GM21360 (cell line): ENCODE measurements around the gene VSIG1.

Experiments used
- ATAC-seq: cut with Tn5 transposase; IDR thresholded peaks from one replicate; pipeline ENCODE4 v1.9.1; 2021; ENCODE audit warnings: mild to moderate bottlenecking, moderate library complexity; ENCODE audit not compliant: unreplicated experiment

The VSIG1 gene

DNA sequence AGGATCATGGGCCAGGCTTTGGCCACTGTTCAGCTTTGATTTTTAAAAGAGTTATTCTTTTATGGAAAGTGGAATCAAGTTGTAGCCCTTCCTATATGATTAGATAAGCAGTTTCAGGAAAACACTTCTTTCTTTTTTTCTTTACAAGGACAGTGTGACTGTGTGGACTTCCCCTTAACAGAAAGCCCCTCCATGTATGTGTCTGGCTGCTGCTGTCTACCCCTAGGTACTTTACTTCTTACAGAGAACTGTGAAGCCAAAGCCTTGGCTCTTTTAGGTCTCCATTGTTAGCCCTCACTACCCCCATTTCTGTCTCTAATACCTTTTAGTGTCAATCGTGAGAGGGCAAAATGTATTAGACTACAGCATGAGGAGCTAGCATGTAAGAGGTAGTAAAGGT is 19.1 kb downstream of the VSIG1 start:
- ATAC-seq, result no peak

DNA sequence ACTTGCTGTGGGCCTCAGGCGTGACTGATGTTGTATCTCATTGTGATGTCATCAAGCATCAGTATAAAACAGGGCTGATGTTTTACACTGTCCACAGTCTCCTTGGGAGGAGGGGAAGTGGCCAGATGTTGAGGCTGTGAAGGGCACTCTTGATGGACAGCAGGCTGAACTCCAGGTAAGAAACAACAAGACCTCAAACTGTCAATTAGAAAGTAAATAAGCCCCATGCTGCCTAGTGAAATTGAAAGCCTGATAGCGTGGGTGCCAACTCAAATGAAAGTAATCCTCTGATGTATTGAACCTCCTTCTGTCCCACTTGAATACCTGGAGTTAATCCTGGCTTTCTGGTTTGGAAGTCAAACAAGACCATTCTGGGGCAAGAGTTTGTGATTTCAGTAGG is 19.7 kb downstream of the VSIG1 start:
- ATAC-seq, result no peak

DNA sequence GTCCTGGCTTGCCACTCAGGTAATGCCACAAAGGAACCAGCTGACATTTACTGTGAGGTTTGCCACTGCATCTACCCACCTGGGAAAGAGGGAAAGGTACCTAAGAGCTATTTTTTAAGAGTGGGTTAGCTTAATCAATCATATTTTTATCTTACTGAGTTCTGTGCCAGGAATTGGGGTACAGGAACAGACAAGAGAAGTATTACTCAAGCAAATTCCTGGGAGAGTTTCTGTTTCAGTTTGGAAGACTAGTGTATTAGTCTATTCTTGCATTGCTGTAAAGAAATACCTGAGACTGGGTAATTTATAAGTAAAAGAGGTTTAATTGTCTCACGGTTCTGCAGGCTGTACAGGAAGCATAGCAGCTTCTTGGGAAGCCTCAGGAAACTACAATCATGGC is 23.3 kb downstream of the VSIG1 start:
- no peak for ATAC-seq

DNA sequence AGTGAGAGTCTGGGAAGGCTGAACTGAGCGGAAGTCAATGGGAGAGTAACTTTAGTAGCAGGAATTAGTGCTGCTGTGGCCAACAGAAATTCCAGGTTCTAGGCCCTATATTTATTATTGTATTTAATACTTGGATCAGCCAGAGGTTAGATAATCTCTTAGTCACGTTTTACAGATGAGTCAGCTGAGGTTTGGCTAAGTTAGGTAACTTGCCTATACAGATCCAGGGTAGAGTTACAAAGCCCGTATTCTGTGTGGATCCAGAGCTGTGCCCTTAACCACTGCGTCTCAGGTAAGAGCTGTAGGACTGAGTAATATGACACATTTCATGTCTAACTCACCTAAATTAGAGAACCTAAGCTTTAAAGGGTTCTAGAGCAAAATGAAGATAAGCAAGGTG is 26.0 kb downstream of the VSIG1 start:
- no peak for ATAC-seq

DNA sequence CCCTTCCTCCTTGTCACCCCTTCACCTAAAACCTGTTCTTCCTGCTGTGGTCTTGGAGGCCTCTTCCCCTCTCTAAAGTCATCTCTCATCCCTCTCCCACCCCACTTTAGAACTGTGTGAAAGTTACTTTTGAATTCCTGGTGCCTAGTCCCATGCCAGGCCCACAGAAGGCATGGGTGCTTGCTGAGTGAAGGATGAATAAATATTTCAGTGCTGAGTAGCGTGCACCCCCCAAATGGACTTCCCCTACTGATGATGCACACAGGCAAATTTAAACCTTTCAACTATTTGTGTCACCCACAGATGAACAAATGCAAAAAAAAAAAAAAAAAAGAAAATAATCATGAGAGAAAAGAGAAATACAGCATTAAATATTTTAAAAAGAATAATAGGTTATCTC is 26.7 kb downstream of the VSIG1 start:
- no peak for ATAC-seq

DNA sequence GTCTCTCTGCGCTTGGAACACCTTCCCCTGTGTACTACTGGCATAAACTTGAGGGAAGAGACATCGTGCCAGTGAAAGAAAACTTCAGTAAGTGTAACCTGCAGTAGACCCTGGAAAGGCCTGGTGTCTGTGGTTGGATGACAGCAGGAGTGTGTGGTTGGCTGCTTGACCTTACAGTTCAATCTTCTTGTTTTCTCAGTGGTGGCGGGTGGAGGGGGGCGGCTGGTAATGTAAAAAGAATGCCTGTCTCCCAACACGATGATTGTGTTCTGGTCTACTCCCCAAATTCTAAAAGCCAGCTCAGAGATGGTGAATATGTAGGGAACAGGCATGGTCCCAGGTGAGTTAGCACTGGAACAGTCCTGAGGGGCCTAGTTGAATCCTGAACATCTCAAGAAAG is 27.9 kb downstream of the VSIG1 start:
- ATAC-seq, result no peak

DNA sequence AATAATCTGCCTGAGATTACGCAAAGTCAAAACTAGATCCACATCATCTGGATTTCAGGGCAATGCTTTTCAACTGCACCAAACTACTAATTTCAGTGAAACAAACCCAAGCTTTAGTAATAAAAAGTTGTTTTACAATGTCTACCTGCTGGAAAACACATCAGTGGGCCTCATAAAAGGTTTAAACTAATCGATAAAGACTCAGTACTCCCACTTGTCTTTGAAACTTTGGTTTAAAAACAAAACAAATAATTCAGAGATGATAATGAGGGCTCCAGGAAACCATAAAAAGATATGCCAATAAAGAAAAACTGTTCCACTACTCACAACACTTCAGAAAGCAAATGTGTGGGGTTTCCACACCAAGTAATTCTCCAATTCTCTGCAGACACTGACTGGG is 36.2 kb downstream of the VSIG1 start:
- ATAC-seq, result no peak

DNA sequence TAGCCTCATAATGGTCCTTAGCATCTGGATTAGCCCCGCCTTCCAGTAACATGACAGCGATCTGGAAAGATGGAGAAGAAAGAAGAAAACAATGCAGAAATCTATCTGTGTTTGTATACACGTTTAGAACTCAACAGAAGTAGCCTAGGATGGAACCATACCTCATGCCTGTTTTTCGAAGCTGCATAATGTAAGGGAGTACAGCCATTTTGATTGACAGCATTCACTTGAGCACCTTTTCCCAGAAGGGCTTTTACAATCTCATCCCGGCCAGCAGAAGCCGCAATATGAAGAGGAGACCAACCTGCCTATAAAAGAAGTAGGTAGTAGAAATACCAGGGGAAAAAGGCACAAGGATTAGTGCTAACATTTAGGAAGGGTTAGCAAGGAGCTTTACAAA is 42.9 kb downstream of the VSIG1 start:
- ATAC-seq, result no peak

DNA sequence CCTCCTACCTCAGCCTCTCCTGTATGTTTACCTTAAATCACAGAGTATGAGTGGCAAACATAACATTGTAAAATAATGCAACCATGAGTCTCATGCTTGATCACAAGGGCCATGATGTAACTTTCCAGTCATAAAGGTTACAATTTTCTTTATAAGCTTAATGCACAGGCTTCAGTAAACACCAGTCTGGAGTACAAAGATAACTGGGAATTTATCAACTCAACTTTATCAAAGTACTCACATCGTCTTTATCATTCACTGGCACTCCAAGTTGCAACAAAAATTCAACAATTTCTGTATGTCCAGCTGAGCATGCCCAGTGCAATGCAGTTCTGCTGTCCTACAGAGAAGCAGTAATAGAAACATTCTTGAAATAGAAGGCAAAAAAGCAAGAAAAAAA is 43.6 kb downstream of the VSIG1 start:
- ATAC-seq, result no peak

DNA sequence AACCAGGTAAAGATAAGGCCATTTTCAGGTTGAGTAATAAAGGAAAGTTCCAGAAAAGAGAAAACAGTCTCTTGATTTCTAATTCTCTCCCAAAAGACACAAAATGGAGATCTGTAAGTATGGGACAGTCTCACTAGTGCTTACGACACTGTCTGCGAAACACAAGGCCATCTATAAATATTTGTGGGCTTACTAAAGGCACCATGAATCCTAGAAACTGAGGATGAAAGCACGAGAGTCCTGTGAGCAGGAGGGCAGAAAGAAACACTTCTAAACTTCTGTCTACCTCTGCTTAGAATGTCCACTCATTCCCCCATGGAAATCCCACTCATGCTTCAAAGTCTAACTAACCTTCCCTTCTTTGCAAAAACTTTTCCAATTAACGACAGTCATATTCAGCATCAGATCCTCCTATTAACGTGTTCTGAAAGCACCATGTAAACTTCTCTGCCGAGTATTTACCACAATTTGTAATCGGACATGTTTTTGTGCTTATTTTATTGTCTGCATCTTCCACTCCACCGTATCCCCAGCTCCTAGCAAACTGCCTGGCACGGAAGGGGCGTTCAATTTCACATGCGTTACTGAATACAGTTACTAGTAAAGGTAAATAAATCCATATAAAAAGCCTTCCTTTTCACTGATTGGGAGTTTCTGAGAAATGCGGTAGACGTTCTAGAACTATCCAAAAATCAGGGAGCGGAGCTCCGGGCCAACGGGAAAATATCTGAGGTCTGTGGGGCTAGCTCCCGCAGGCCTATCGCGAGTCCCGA is 45.8 kb downstream of the VSIG1 start:
- ATAC-seq, result peak; percentile 5

DNA sequence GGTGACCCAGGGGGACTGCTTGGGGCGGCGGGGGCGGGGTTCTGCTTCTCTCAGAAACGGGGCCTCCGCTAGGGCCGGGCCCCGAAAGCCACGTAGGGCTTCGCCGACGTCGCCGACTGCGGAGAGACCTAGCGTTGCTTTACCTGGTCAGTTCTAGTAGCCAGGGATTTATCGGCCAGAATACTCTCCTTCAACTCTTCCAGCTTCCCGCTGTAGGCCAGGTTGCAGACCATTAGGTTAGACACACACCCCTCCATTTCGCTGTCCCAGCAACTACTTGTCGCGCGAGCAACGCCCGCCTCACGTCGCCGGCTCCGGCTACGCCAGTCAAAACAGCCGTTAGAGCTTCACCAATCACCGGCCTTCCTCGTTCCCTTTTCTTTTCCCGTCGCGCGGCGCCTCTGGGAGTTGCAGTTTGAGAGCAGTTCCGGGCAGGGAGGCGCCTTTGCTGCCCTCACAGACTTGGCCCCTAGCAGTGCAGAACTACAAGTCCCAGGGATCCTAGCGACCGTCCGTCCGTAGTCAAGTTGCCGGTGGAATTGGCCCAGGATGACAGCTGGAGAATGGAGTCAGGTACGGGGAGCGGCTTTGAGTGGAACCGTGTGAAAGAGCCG is 46.5 kb downstream of the VSIG1 start, which contains the start of the genes ATG4A and PSMD10:
ATG4A (plus strand) TSS at position 515 of the 614 bp plus-strand sequence; CDS start at position 564, 49 bp downstream.
PSMD10 (minus strand) TSS at position 279 of the 614 bp plus-strand sequence; CDS start at position 257, 22 bp downstream.
- peak; percentile 95 for ATAC-seq

DNA sequence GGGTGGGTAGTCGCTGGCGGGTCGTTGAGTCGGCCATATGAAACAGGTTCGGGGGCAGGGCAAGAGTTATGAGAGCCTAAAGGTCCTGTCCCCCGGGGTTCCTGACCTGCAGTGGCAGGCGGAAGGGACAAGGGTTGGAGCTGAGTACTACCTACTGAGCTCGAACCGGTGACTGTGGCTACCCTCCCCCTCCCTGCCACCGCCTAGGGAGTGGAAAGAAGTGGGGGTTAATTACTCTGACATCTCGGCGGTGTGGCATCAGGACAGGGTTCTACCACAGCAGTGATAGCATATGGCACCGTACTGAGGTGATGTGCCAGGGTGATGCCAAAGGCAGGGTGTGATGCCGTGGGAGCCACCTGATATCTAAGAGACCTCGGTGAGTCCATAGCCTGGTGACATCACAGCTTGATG is 47.0 kb downstream of the VSIG1 start:
- ATAC-seq, result peak; percentile 37

DNA sequence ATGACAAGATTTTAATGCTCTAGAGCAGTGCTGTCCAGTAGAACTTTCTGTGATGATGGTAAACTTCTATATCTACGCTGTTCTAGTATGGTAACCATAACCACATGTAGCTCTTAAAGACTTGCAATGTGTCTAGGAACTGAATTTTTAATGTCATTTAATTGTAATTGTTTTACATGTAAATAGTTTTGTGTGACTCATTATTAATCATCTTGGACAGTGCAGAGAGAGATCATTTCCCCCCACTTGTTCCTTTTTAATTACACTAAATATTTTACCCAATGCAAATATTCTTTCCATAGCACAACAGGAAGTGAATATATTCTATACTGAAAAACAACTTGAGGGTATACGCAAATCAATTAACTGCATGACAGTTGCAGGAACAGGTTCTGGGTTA is 52.5 kb downstream of the VSIG1 start:
- ATAC-seq, result no peak

DNA sequence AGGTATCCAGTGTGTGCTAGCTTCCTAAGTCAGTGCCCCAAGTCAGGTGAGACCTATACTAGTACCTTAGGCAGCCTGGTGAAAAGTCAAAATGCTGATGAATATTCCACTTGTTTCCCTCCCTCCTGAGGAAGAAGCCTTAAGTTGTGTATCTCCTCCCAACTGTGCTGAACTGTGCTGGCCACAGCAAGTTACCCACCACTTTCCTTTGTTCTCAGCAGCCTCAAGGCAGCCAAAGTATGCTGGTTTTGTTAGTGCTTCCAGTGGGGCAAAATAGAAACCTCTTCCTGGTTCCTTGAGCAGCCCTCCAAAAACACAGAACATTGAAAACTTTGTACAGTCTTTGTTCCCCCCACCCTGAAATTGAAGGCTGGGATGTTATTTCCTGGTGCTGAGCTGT is 60.6 kb downstream of the VSIG1 start:
- no peak for ATAC-seq

DNA sequence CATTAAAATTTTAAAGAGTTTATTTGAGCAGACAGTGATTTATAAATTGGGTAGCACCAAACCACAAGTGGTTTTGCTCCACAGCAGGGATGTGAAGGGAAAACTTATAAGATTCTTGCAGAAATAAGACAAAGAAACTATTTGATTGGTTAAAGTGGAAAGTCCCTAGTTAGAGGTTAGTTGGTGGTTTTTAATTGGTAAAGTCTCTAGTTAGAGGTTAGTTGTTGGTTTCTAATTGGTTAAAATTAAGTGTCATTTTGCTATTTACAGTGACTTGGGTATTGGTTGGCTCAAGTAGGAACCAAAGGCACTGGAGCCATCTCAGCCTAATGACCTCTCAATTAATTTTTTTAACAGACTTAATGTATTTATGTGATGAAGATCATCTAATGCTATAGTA is 69.7 kb downstream of the VSIG1 start:
- ATAC-seq, result no peak

DNA sequence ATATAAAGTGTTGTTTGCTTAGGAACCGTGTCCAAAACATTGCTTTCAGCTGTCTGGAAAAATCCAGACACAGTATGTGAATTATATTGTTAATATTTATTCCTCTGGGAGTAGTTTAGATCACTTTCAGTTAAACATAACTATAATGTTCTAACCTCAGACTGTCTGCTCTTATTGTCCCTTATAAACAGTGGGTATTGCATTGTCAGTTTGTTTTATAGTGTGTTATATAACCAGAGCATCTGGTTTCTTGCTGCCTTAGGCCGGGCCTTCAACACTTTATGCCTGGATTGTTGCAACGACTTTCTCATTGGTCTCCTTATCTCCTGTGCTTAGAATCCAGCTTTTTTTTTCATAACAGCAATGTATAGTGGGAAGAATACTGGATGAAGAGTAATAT is 73.1 kb downstream of the VSIG1 start:
- ATAC-seq, result no peak

DNA sequence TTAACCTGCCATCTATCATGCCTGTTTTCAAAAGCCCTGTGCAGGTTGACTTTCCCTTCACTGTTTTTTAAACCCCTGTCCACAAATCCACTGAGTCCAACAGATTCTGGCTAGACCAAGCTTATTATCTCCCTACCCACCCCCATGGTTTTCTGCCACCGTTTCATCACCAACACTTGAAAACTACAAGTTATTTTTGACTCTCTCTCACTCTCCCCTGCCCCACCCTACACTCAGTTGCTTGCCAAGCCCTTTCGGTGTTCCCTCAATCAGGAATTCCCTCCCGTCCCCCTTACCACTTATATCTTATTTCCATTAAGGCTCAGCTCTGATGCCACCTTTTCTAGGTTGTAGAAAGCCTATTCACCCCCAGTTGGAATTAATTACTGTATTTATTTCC is 76.4 kb downstream of the VSIG1 start:
- no peak for ATAC-seq

DNA sequence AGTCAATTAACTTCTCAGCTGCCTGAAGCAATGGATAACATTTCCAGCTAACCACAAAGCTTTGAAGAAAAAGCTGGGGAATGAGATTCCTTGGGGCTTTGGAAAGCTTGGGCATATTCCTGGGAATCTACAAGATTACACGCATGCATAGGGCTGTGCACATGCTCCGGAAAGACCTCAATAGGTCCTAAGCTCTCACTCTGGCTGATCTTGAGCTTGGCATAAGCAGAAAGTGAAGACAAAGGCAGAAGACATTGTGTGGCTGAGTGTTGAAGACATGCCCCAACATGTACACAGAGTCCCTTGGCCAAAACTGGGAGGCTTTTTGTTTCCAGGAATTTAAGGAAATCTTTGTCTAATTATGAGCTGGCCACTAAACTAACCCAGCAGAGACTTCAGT is 77.9 kb downstream of the VSIG1 start:
- no peak for ATAC-seq

DNA sequence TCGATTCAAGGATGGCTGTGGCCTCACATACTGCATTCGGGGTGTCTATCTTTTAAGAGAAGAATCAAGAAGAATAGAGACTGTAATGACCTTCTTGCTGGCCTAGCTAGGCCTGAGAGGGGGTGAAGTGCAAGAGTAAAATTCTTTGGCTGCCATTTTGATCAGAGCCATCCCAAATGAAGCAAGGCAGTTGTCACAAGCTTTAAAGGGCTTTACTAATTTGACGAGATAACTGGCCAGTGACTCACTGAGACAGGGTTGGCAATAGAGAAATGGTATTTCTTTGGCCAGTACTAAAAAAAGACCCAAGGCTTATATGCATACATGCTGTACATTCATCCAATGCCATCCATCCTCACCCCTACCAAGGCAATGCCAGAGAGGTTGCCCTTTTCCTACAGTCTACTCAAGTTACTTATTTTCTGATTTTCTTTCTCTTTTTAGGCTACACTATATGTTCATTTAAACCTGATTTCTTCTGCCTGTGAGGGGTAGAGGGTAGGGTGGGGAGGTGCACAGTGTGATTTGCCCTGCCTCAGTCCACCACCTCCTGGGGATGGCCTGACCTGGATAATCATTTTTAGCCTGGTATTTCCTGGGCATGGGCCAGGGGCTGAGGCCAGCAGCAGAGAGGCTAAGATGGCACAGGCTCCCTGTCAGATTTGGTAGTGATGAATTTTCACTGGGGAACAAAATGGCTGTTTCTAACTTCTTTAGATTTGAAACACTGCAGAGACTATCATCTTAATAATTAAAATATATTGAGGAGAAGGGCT is 78.9 kb downstream of the VSIG1 start:
- no peak for ATAC-seq

DNA sequence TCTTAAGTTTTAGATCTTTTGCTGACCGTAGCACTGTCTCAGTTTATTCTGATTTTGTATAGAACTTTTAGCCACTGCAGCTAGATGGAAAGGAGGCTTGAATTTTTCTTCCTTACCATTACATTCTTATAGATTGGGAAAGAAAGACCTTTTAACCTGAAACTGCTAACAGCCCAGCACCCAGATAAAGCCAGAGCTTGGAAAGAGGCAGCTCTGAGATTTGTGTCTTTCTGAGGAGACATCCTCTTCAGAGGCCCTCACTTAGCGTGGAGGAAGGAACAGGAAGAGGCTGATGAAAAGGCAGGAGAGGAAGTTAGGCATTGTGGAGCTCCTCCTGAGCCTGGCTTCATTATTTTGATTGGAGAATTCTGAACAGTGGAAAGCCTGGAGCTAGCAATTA is 81.8 kb downstream of the VSIG1 start:
- ATAC-seq, result no peak

DNA sequence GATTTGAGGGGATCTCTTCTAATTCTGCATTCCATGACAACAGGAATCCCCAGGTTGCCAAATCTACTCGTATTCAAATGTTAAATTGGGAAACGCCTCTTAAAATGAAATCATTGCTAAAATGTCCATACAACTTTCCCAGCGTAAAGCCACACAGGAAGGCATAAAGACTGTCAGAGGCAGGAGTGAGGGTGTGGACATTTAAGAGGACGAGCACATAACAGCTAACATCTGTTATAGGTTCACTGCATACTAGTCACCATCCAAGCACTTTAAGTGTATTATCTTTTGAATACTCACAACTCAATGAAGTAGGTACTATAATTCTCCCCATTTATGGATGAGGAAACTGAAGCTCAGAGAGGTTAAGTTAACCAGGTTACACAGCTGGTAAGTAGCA is 82.3 kb downstream of the VSIG1 start:
- no peak for ATAC-seq
